HepG2 (cell line): ENCODE results near the gene NDUFS4. TPM values are rescaled to one million over a fixed set of nuclear protein-coding genes. Genes with fewer than 3 reads are reported as not detected.

Experiments
- ARID5B ChIP-seq: IDR thresholded peaks from 2 replicates; pipeline ENCODE4 v1.4.0; 2020; ENCODE audit warnings: mild to moderate bottlenecking, missing genetic modification reagents
- BCL6 ChIP-seq: IDR thresholded peaks from 2 replicates; pipeline ENCODE4 v1.6.1; 2016; ENCODE audit warnings: missing genetic modification reagents, missing compliant biosample characterization
- CREM ChIP-seq, 2 experiments: sonication (generic) in 1 of 2; formaldehyde crosslinking in 1 of 2; IDR thresholded peaks; 2 replicates each; pipeline versions ENCODE4 v1.4.0 to v1.6.1; 2016 to 2020; ENCODE audit warnings: antibody characterized with exemption in 1 of 2, mild to moderate bottlenecking in 1 of 2, missing genetic modification reagents in 1 of 2
- FOXC1 ChIP-seq: sonication (generic); formaldehyde crosslinking; IDR thresholded peaks from 2 replicates; pipeline ENCODE4 v1.8.0; 2022; ENCODE audit warnings: mild to moderate bottlenecking, missing genetic modification reagents, borderline replicate concordance
- KAT8 ChIP-seq: IDR thresholded peaks from 2 replicates; pipeline ENCODE4 v1.6.1; 2016; ENCODE audit warnings: missing genetic modification reagents, missing compliant biosample characterization
- KLF12 ChIP-seq: sonication (generic); formaldehyde crosslinking; IDR thresholded peaks from 2 replicates; pipeline ENCODE4 v1.4.0; 2020; ENCODE audit warnings: missing genetic modification reagents, borderline replicate concordance
- MIXL1 ChIP-seq: IDR thresholded peaks from 2 replicates; pipeline ENCODE4 v1.6.1; 2016
- NFIC ChIP-seq: IDR thresholded peaks from 2 replicates; pipeline ENCODE4 v1.6.1; 2012; ENCODE audit warnings: mild to moderate bottlenecking, low read length, inconsistent platforms
- NR2F1 ChIP-seq, 2 experiments: fragments of 450-650 bp in 1 of 2; formaldehyde crosslinking in 1 of 2; IDR thresholded peaks; 2 replicates each; pipeline versions ENCODE4 v1.5.0 to v1.6.1; 2016 to 2020; ENCODE audit warnings: mild to moderate bottlenecking in 1 of 2, missing compliant biosample characterization in 1 of 2, missing genetic modification reagents in 1 of 2, moderate library complexity in 1 of 2
- PAXIP1 ChIP-seq: sonication (generic); formaldehyde crosslinking; conservative IDR thresholded peaks from 2 replicates; pipeline ENCODE4 v1.4.0; 2020; ENCODE audit warnings: mild to moderate bottlenecking, missing genetic modification reagents, moderate library complexity
- RBFOX2 ChIP-seq: fragments of 200-400 bp; formaldehyde crosslinking; IDR thresholded peaks from 2 replicates; pipeline ENCODE4 v1.6.1; 2017; ENCODE audit warnings: low read depth, mild to moderate bottlenecking, low read length
- SOX13 ChIP-seq, 3 experiments: fragments of 450-650 bp in 1 of 3; sonication (generic) in 1 of 3; formaldehyde crosslinking in 1 of 3; IDR thresholded peaks in 2 of 3; conservative IDR thresholded peaks in 1 of 3; 2 replicates each; pipeline versions ENCODE4 v1.5.0 to v1.6.1; 2016 to 2020; ENCODE audit warnings: antibody characterized with exemption in 1 of 3, mild to moderate bottlenecking in 1 of 3, missing compliant biosample characterization in 1 of 3, missing genetic modification reagents in 1 of 3, moderate library complexity in 1 of 3
- TCF7 ChIP-seq: sonication (generic); IDR thresholded peaks from 2 replicates; pipeline ENCODE4 v1.6.1; 2016; ENCODE audit warnings: antibody characterized with exemption, low read depth
- TFAP4 ChIP-seq: sonication (generic); IDR thresholded peaks from 2 replicates; pipeline ENCODE4 v1.6.1; 2016; ENCODE audit warnings: low read depth, borderline replicate concordance
- USF2 ChIP-seq, 2 experiments: sonication (generic) in 1 of 2; formaldehyde crosslinking in 1 of 2; IDR thresholded peaks; 2 replicates each; pipeline versions ENCODE4 v1.5.1 to v1.6.1; 2011 to 2020; ENCODE audit warnings: borderline replicate concordance in 1 of 2, low read depth in 1 of 2, low read length in 1 of 2, mild to moderate bottlenecking in 1 of 2, missing genetic modification reagents in 1 of 2, moderate library complexity in 1 of 2
- XRCC5 ChIP-seq: fragments of 200-400 bp; formaldehyde crosslinking; optimal IDR thresholded peaks from 2 replicates; pipeline ENCODE3; 2017; ENCODE audit warnings: mild to moderate bottlenecking, low read length
- ZNF879 ChIP-seq: sonication (generic); formaldehyde crosslinking; IDR thresholded peaks from 2 replicates; pipeline ENCODE4 v1.8.1; 2023; ENCODE audit warnings: missing genetic modification reagents
- polyA plus RNA-seq, 8 experiments: library from polyadenylated mRNA; depleted of rRNA in 3 of 8; stranded (reverse) in 7 of 8; unstranded in 1 of 8; fragments of >200 nt; fragmentation: Illumina TruSeq in 4 of 8; extraction: Trizol in 4 of 8; gene quantifications; 2 replicates each; pipeline versions ENCODE4 v1.2.1 to v1.2.3, GENCODE V29; 2011 to 2016; ENCODE audit warnings: low read depth in 4 of 8, missing spikeins in 1 of 8, mixed read lengths in 1 of 8; ENCODE audit not compliant: insufficient read depth in 1 of 8
- total RNA-seq, 5 experiments: library from RNA; depleted of rRNA; stranded (reverse); fragments of >200 nt; fragmentation: Illumina TruSeq; extraction: Trizol; gene quantifications; 2 replicates each; pipeline ENCODE4 v1.2.3, GENCODE V29; 2016; ENCODE audit warnings: low read depth in 1 of 5

NDUFS4 gene
- total and polyA plus RNA-seq, 2 of the 13 experiments (the other 11 are each of a cell fraction or from before 2014, with no cell fraction given): 121 to 126 TPM

- 0 out of 2 replicates have a peak, but pooled peaks have one; percentile 37 for TF ChIP-seq TFAP4
- TF ChIP-seq NFIC: peak; percentile 51; the same call in 1 of the 2 replicates
- no peak for TF ChIP-seq NR2F1 (CRISPR knock-in tag; IDR thresholded peaks at IDR 0.05)
- 0 out of 2 replicates have a peak, but pooled peaks have one; percentile 17 for TF ChIP-seq KAT8 (CRISPR knock-in tag)
- TF ChIP-seq ZNF879: no peak
- no peak for TF ChIP-seq FOXC1 (CRISPR knock-in tag)
- TF ChIP-seq KLF12 (CRISPR knock-in tag): no peak
- TF ChIP-seq SOX13 (IDR thresholded peaks at IDR 0.05): no peak
- TF ChIP-seq SOX13 (CRISPR knock-in tag; conservative IDR thresholded peaks at IDR 0.05 in 1 of 2, IDR thresholded peaks at IDR 0.05 in 1 of 2): peak in 1 of 2 experiments; percentile 52; a peak in 1 of 4 replicates
- peak; percentile 65 for TF ChIP-seq TCF7
- TF ChIP-seq CREM (IDR thresholded peaks at IDR 0.05): peak; percentile 35; the same call in 1 of the 2 replicates
- TF ChIP-seq CREM (CRISPR knock-in tag; IDR thresholded peaks at IDR 0.05): no peak
- TF ChIP-seq ARID5B (CRISPR knock-in tag): peak; percentile 80
- no peak for TF ChIP-seq RBFOX2
- TF ChIP-seq USF2 (IDR thresholded peaks at IDR 0.05; ENCODE audit: low read depth, low read length): no peak
- TF ChIP-seq USF2 (CRISPR knock-in tag; IDR thresholded peaks at IDR 0.05; ENCODE audit: borderline replicate concordance): no peak
- TF ChIP-seq MIXL1 (CRISPR knock-in tag): peak; percentile 33; the same call in 1 of the 2 replicates
- 0 out of 2 replicates have a peak, but pooled peaks have one; percentile 49 for TF ChIP-seq PAXIP1
- peak; percentile 67 for TF ChIP-seq BCL6 (CRISPR knock-in tag)
- TF ChIP-seq XRCC5: no peak
Measured at GRCh38 chr5:53576674-53577073, 16.2 kb downstream of the NDUFS4 start (continued).
